ENCODE data around the gene GPR25.

GPR25 gene

GRCh38 chr1:200921571-200922110 lies 48.9 kb downstream of the GPR25 start:
- no peak for DNase-seq (ENCODE audit: low read depth)
- H3K4me3 ChIP-seq (ENCODE audit: low read depth, low read length) = no peak overlapping the region
- no peak for TF ChIP-seq MYC (IDR thresholded peaks at IDR 0.05; ENCODE audit: low read depth, low read length)

GRCh38 chr1:200922406-200922805 lies 49.6 kb downstream of the GPR25 start:
- no peak overlapping the region for H3K4me3 ChIP-seq (ENCODE audit: low read depth, low read length)
- TF ChIP-seq, protein P1, sequence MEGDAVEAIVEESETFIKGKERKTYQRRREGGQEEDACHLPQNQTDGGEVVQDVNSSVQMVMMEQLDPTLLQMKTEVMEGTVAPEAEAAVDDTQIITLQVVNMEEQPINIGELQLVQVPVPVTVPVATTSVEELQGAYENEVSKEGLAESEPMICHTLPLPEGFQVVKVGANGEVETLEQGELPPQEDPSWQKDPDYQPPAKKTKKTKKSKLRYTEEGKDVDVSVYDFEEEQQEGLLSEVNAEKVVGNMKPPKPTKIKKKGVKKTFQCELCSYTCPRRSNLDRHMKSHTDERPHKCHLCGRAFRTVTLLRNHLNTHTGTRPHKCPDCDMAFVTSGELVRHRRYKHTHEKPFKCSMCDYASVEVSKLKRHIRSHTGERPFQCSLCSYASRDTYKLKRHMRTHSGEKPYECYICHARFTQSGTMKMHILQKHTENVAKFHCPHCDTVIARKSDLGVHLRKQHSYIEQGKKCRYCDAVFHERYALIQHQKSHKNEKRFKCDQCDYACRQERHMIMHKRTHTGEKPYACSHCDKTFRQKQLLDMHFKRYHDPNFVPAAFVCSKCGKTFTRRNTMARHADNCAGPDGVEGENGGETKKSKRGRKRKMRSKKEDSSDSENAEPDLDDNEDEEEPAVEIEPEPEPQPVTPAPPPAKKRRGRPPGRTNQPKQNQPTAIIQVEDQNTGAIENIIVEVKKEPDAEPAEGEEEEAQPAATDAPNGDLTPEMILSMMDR (IDR thresholded peaks at IDR 0.05; ENCODE audit: low read depth, low read length) = no peak
- no peak for TF ChIP-seq MYC (IDR thresholded peaks at IDR 0.05; ENCODE audit: low read depth, low read length)
- TF ChIP-seq, protein P2, sequence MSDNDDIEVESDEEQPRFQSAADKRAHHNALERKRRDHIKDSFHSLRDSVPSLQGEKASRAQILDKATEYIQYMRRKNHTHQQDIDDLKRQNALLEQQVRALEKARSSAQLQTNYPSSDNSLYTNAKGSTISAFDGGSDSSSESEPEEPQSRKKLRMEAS (IDR thresholded peaks at IDR 0.05; ENCODE audit: low read depth, low read length) = no peak
- TF ChIP-seq POLR2A (IDR thresholded peaks at IDR 0.05; ENCODE audit: extremely low read depth, insufficient read length) = no peak
- no peak for DNase-seq (ENCODE audit: low read depth)

DNA sequence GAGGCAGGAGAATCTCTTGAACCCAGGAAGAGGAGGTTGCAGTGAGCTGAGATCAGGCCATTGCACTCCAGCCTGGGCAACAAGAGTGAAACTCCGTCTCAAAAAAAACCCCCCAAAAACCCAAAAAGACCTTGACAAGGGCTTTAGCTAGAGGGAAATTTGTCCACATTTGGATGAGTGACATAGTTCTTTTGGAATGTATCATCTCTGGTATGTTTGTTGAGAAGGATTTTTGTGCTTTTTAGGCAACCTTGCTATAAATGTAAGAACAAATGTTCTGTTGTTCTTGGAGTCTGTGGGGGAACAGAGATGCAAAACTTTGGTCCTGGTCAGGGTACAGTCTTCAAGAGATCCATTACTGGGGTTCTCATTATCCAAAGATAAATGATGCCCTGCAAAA lies 50.8 kb downstream of the GPR25 start:
- TF ChIP-seq, protein P1 (IDR thresholded peaks at IDR 0.05; ENCODE audit: low read depth, low read length) = no peak
- TF ChIP-seq POLR2A (IDR thresholded peaks at IDR 0.05; ENCODE audit: extremely low read depth, insufficient read length) (no peak), MYC (IDR thresholded peaks at IDR 0.05; ENCODE audit: low read depth, low read length) (no peak)
- TF ChIP-seq, protein P2 (IDR thresholded peaks at IDR 0.05; ENCODE audit: low read depth, low read length) = no peak
- H3K4me3 ChIP-seq (ENCODE audit: low read depth, low read length) = no peak overlapping the region
- DNase-seq (ENCODE audit: low read depth) = no peak

Measured in NB4 (cell line).